Measurements from ENCODE around the gene CLCF1.

DNA sequence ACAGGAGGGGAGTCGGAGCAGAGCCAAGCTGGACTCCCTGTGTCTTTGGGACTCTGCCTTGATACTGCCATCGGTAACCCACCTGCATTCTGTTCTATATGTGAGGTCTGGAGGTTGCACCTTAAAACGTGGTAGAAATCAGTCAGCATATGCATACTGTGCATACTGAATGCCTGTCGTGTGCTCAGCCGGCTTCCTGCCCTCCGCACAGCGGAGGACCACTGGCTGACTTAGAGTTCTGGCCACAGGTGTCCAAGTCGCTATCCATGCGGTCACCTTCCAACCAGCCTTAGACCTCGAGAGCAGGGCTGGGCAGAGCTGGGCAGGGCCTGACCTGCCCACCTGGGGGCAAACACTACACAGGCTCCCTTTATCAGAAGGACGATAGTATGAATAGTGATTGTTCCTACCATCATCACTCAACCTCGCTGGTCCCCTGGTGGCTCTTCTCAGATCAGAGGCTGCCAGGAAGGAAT, 34.3 kb upstream of the CLCF1 start:
- TF ChIP-seq EZH2 (IDR thresholded peaks at IDR 0.05; ENCODE audit: low read length) = no peak
- TF ChIP-seq, protein P1, sequence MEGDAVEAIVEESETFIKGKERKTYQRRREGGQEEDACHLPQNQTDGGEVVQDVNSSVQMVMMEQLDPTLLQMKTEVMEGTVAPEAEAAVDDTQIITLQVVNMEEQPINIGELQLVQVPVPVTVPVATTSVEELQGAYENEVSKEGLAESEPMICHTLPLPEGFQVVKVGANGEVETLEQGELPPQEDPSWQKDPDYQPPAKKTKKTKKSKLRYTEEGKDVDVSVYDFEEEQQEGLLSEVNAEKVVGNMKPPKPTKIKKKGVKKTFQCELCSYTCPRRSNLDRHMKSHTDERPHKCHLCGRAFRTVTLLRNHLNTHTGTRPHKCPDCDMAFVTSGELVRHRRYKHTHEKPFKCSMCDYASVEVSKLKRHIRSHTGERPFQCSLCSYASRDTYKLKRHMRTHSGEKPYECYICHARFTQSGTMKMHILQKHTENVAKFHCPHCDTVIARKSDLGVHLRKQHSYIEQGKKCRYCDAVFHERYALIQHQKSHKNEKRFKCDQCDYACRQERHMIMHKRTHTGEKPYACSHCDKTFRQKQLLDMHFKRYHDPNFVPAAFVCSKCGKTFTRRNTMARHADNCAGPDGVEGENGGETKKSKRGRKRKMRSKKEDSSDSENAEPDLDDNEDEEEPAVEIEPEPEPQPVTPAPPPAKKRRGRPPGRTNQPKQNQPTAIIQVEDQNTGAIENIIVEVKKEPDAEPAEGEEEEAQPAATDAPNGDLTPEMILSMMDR (optimal IDR thresholded peaks at IDR 0.05 in 1 of 3, IDR thresholded peaks at IDR 0.05 in 1 of 3, conservative IDR thresholded peaks at IDR 0.05 in 1 of 3; ENCODE audit: extremely low read depth in 1 of 3, insufficient read depth in 2 of 3, low read length in 3 of 3) = no peak

All from keratinocyte (primary cell).